Measurements from ENCODE around the gene LOC101059915.

Gene LOC101059915

DNA sequence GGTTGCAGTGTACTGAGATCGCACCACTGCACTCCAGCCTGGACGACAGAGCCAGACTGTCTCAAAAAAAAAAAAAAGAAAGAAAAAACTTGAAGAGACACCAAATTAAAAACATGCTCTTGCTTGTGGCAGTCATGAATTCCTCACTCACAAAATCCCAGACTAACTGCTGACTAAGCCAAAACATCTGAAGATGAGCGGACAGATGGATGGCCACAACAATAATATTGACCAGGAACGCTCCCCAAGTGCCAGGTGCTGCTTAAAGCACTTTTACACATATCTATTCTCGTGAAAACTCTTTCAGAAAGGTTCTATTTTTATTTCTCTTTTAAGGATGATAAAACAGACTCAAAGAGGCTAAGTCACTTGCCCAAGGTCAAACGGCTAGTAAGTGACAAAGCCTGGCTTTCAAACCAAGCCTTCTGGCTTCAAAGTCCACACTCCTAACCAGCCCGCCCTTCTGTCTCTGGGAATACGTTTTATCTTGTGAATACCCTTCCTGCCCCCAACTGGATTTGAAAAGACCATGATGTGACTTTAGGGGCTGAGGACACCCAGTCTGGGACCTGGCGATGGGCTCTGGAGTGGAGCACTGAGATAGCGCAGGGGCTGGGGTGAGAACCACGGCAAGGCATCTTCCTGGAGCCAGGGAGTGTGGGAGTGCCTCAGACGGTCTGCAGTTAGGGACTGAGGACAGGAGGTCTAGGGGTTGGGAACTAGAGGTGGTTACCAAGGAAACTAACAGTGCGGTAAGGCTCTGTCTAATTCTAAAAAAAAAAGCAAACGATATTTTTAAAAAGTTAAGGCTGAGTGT, 39.5 kb upstream of the LOC101059915 start:
- ChIA-PET CTCF (no interaction called here), POLR2A (no interaction called here)
- TF ChIP-seq, protein P1, sequence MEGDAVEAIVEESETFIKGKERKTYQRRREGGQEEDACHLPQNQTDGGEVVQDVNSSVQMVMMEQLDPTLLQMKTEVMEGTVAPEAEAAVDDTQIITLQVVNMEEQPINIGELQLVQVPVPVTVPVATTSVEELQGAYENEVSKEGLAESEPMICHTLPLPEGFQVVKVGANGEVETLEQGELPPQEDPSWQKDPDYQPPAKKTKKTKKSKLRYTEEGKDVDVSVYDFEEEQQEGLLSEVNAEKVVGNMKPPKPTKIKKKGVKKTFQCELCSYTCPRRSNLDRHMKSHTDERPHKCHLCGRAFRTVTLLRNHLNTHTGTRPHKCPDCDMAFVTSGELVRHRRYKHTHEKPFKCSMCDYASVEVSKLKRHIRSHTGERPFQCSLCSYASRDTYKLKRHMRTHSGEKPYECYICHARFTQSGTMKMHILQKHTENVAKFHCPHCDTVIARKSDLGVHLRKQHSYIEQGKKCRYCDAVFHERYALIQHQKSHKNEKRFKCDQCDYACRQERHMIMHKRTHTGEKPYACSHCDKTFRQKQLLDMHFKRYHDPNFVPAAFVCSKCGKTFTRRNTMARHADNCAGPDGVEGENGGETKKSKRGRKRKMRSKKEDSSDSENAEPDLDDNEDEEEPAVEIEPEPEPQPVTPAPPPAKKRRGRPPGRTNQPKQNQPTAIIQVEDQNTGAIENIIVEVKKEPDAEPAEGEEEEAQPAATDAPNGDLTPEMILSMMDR (IDR thresholded peaks at IDR 0.05; ENCODE audit: control extremely low read depth, extremely low read depth, low read depth, missing control alignments) = no peak
- no peak for DNase-seq (ENCODE audit: extremely low spot score)

DNA sequence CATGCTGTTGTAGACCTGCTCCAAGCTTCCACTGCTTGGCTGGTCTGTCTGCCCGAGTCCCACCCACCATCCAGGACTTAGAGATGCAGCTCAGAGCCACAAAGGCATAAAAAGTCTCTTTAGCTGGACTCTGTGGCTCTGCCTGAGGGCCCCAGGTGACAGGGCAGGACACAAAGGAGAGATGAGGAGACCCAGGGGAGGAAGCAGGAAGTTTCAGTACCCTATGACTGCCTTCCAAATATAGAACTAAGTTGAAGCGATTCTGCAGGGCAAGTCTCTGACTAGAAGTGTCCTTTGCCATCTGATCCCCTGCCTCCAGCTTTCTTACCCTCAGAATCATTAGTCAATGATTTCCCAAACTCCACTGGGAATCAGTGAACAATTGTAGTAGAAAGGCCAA, 37.9 kb upstream of the LOC101059915 start:
- CTCF ChIA-PET = no interaction called here
- no peak for DNase-seq (ENCODE audit: extremely low spot score)
- TF ChIP-seq, protein P1 (IDR thresholded peaks at IDR 0.05; ENCODE audit: control extremely low read depth, extremely low read depth, low read depth, missing control alignments) = no peak
- POLR2A ChIA-PET = interaction anchor here (0.6 kb wide), 1 partner anchor 81 kb away, joined by 8 read pairs; no protein-coding TSS in a partner anchor

DNA sequence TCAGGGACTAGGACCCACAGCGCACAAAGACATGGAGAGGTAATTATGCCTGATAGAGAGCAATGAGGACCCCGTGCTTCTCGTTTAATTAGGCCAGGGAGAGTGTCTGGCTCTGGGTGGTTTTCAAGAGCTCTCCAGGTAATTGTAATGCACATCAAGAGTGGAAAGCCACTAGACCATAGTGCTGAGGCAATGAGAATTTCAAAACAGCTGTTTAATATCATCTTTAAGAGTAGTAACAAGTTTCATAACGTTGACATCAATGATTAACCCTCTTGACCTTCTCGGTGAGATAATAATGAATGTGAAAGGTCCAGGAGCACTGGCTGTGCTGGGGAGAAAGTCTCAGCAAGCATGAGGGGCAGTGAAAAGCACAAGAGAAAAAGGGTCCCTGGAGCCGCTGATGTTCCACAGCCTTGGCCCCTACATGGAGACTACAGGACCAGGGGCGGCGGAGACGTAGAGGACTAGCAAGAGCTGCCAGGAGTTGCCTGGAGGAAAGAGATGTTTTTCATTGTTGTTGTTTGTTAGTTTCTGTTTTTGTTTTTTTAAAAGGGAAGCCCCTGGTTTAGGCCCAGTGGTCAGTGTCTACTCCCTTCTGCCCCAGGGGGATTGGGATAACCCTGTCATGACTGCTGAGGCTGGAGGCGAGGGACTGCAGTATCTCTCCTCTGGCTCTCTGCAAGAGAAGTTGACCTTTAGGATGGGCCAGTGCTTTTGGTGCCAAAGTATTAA, 34.3 kb upstream of the LOC101059915 start:
- TF ChIP-seq, protein P1 (IDR thresholded peaks at IDR 0.05; ENCODE audit: control extremely low read depth, extremely low read depth, low read depth, missing control alignments) = no peak
- ChIA-PET CTCF (interaction anchor here (1.2 kb wide), 2 partner anchors 8 to 10 kb away, joined by 3 to 6 read pairs; no protein-coding TSS in a partner anchor), POLR2A (no interaction called here)
- peak; percentile 26 for DNase-seq (ENCODE audit: extremely low spot score)

DNA sequence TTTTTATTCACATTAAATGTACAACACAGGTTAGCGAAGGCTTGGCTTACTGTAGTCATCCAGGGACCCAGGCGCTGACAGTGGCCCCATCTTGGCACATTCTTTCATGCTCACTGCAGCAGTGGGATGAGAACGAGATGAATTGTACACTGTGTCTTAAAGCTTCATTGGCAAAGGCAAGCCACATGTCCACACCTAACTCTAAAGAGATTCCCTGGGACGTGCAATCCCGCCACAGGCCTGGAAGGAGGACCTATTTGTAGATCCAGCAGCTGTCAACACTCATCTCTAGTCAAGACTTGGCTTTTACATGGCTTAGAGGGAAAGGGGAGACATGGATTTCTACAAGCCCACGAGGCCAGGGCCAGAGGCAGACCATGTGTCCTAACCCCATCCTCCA, 33.0 kb upstream of the LOC101059915 start:
- POLR2A ChIA-PET = no interaction called here
- TF ChIP-seq, protein P1 (IDR thresholded peaks at IDR 0.05; ENCODE audit: control extremely low read depth, extremely low read depth, low read depth, missing control alignments) = no peak
- no peak for DNase-seq (ENCODE audit: extremely low spot score)
- CTCF ChIA-PET = no interaction called here

DNA sequence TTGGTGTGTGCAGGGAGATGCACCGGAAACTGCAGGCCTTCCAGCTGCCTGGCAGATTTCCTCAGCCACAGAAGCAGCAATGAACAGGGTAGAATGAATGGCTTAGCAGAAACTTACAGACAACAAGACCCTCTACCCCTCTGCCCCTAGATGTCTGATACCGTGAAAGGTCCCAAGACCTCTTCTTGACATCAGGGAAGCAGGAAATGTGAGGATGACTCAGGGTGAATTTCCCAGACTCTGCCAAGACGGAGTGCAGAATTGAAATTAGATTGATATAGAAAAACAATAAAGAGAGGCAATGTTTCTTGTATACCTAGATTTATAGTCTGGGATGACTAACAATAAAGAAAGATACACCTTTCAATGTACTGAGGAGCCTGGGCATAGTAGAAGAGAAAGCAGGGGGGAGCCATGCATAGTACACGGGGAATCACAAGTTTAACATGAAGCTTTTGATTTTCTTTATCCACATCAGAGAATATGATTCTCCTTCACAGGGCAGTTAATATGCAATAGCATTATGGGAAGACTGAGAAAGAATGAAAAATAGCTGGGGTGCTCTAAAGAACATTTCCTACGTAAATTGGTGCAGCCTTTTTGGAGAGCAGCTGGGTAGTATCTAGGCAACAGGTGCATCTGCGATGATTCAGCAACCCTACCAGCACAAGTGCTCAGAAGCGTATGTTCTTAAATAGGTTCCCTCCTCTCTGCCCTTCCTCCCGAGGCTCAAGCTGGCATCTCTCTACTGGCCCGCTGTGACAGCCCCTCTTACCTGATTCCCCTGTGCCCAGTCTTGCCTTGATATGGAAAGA, 30.7 kb upstream of the LOC101059915 start:
- ChIA-PET POLR2A (no interaction called here), CTCF (interaction anchor here (1.1 to 1.2 kb wide), 2 partner anchors 12 to 13 kb away, joined by 3 read pairs; no protein-coding TSS in a partner anchor)
- TF ChIP-seq, protein P1 (IDR thresholded peaks at IDR 0.05; ENCODE audit: control extremely low read depth, extremely low read depth, low read depth, missing control alignments) = no peak
- DNase-seq (ENCODE audit: extremely low spot score) = no peak

DNA sequence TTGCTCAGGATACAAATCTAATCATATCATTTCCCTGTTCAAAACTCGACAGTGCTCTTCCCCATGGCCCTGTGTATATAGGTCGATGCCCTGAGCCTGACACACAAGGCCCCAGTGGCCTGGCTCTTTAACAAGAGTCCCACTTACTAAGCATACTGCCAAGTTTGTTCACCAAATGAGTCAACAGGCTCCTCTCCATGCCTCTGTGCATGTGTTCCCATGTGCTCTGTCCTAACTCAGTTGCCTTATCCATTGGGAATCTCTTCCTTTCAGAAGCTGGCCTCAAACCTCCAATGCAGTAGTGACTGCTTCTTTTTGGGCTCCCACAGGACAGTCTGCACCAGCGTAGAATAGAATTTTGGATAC, 30.1 kb upstream of the LOC101059915 start:
- TF ChIP-seq, protein P1 (IDR thresholded peaks at IDR 0.05; ENCODE audit: control extremely low read depth, extremely low read depth, low read depth, missing control alignments) = no peak
- no peak for DNase-seq (ENCODE audit: extremely low spot score)
- ChIA-PET POLR2A (no interaction called here), CTCF (interaction anchor here (1.1 to 1.2 kb wide), 2 partner anchors 12 to 14 kb away, joined by 3 read pairs; no protein-coding TSS in a partner anchor)
